Activated naive CD4-positive, alpha-beta T cell treated with anti-CD3 and anti-CD28 coated beads, Interleukin-2, amount 50 U/mL, for 16 hours (primary cell): ENCODE data around the gene MICU1.
"Not testable (repeated sequence)": the region's sequence is repeated elsewhere in the genome, so short reads cannot be mapped to it uniquely, and the experiment has no call there.

Experiments
- DNase-seq: peaks from one replicate; pipeline ENCODE4 v3.0.0-alpha.2; 2020

MICU1 gene

GRCh38 chr10:72550239-72550638 is 75.6 kb downstream of the MICU1 start:
- DNase-seq, result no peak

- no peak for DNase-seq
These were observed 80.3 kb downstream of the MICU1 start for GRCh38 chr10:72545546-72545945.

GRCh38 chr10:72543855-72544254 is 82.0 kb downstream of the MICU1 start:
- DNase-seq, result not testable (repeated sequence)

GRCh38 chr10:72542396-72542815 is 83.5 kb downstream of the MICU1 start:
- DNase-seq, result no peak

- DNase-seq, result no peak
These were observed 84.5 kb downstream of the MICU1 start for GRCh38 chr10:72541337-72541736.

- DNase-seq, result no peak
These were observed 85.6 kb downstream of the MICU1 start for GRCh38 chr10:72540193-72540807.

- DNase-seq, result no peak
These were observed 86.7 kb downstream of the MICU1 start for GRCh38 chr10:72539137-72539536.

- no peak for DNase-seq
These were observed 100.2 kb downstream of the MICU1 start for GRCh38 chr10:72525689-72526088.

- no peak for DNase-seq
These were observed 100.6 kb downstream of the MICU1 start for GRCh38 chr10:72525277-72525676.

- no peak for DNase-seq
These were observed 101.4 kb downstream of the MICU1 start for GRCh38 chr10:72524489-72524888.

GRCh38 chr10:72523932-72524396 is 101.9 kb downstream of the MICU1 start:
- no peak for DNase-seq

GRCh38 chr10:72523062-72523461 is 102.8 kb downstream of the MICU1 start:
- no peak for DNase-seq

GRCh38 chr10:72517244-72517643 is 108.6 kb downstream of the MICU1 start:
- no peak for DNase-seq

GRCh38 chr10:72515455-72515854 is 110.4 kb downstream of the MICU1 start:
- DNase-seq, result no peak

GRCh38 chr10:72513910-72514309 is 112.0 kb downstream of the MICU1 start:
- DNase-seq, result no peak

GRCh38 chr10:72511459-72511858 is 114.4 kb downstream of the MICU1 start:
- DNase-seq, result no peak

- DNase-seq, result no peak
These were observed 115.9 kb downstream of the MICU1 start for GRCh38 chr10:72509941-72510340.

GRCh38 chr10:72509206-72509799 is 116.6 kb downstream of the MICU1 start:
- no peak for DNase-seq

- no peak for DNase-seq
These were observed 117.8 kb downstream of the MICU1 start for GRCh38 chr10:72508033-72508432.

GRCh38 chr10:72506474-72506873 is 119.4 kb downstream of the MICU1 start:
- DNase-seq, result no peak

GRCh38 chr10:72505435-72505834 is 120.4 kb downstream of the MICU1 start:
- DNase-seq, result no peak

GRCh38 chr10:72503694-72504438 is 122.0 kb downstream of the MICU1 start:
- no peak for DNase-seq

- no peak for DNase-seq
These were observed 122.6 kb downstream of the MICU1 start for GRCh38 chr10:72503241-72503640.

GRCh38 chr10:72502581-72502980 is 123.3 kb downstream of the MICU1 start:
- no peak for DNase-seq
